GM19455 (cell line): Measurements from ENCODE around the gene VSTM4.

ENCODE experiments used
- ATAC-seq: cut with Tn5 transposase; IDR thresholded peaks from one replicate; pipeline ENCODE4 v1.9.1; 2021; ENCODE audit not compliant: unreplicated experiment

VSTM4 gene

DNA sequence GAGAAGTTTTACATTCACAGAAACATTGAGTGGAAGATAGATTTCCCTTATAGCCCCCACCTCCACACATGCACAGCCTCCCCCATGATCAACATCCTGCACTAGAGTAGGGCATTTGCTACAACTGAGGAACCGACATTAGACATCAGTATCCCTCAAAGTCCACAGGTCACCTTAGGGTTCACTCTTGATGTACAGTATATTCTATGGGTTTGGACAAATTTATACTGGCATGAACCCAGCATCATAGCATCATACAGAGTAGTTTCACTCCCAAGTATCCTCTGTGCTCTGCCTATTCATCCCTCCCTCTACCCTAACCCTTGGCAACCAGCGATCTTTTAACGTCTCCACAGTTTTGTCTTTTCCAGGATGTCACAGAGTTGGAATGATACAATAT is 64.4 kb downstream of the VSTM4 start:
- no peak for ATAC-seq

DNA sequence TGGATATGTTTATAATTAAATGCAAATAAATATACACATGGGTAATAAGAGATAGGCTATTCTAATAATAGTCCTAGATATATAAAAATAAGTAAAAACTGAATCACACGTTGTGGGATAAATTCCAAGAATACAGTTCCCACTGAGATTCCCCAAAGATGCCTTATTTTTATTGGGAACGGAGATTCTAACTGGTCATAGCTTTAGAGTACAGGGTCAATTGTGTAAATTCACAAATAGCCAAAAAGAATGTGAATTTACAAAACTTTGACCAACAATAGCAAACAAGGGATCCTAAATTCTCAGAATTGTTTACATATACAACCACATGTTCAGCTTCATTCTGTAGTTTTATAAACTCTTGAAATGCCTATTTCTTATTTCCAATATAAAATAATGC is 65.0 kb downstream of the VSTM4 start:
- no peak for ATAC-seq

DNA sequence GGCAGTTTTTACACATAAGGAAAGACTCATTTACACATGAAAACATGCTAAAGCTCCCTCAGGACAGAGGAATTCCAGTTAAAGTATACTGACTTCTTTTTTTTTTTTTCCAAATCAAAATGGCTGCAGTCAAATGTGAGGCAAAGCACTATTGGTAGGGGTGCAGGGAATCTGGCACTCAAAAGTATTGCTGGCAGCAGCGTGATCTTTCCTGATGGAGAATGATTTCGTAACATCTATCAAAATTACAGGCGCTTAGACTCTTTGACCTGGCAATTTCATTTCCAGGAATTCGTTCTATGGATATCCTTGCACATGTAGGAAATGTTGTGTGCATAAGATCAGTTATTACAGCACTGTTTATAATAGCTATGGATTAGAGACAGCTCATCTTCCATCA is 65.7 kb downstream of the VSTM4 start:
- no peak for ATAC-seq

DNA sequence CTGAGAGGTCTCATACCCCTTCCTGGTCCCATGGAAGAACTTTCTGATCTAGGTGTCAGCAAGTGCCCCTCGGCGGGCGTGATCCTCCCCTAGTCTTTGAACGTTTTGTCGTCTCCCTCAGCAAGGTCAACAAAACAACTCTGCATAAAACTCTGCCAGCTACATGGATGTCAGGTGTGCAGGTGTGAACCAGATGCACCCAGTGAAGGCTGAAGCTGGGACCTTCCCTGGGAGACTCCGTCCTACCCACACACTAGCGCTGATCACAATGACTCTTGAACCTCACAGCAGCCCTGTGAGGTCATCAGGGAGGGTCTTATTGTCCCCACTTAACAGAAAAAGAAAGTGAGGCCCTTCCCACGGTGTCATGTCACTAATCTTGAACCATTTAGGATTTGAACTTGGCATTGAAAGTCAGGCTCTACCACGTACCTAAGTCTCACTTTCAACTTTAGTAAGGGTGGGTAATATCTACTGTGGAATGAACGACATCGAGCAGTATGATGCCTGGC is 68.1 kb downstream of the VSTM4 start:
- ATAC-seq, result no peak

DNA sequence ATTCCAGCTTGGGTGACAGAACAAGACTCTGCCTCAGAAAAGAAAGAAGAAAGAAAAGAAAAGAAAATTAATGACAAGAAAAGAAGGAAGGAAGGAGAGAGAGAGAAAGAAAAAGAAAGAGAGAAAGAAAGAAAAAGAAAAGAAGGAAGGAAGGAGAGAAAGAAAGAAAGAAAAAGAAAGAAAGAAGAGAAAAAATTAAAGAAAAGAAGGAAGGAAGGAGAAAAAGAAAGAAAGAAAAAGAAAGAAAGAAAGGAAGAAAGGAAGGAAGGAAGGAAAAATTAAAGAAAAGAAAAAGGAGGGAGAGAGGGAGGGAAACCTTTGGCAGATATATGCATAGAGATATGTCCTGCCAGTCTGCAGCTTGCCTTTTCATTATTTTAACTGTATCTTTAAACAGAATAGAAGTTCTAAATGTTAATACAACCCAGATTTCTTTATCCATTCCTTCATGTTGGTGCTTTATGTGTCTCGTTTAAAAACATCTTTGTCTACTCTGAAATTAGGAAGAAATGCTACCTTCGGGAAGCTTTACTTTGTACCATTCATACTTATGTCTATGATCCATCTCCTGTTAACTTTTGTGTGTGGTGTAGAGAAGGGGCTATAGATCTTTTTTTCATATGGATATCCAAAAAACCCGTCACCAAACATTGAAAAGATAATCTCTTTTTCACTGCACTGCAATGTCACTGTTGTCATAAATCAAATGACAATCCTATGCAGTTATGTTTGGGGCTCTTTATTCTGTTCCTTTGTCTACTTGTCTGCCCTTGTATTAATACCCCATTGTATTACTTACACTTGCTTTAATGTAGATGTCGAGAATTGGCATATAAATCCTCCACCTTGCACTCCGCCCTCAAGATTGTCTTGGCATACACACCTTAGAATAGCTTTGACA is 70.8 kb downstream of the VSTM4 start:
- ATAC-seq, result no peak

DNA sequence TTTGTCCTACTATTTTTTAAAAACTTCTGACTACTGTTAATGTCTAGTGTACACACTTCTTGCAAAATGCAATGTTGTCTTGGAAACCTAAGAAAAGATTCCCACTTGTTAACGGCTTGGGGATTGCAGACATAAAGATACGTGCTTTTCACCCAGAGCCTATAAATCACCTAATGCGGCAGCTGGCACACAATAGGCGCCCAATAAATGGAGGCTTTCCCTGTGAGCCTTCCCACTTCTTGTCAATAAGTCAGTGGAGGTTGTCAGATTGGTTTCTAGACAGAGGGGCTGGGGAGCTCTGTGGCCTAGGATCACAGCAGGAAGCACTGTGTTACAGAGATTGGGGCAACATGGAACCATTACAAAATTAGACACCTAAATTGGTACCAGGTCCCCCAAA is 74.7 kb downstream of the VSTM4 start:
- ATAC-seq, result no peak

DNA sequence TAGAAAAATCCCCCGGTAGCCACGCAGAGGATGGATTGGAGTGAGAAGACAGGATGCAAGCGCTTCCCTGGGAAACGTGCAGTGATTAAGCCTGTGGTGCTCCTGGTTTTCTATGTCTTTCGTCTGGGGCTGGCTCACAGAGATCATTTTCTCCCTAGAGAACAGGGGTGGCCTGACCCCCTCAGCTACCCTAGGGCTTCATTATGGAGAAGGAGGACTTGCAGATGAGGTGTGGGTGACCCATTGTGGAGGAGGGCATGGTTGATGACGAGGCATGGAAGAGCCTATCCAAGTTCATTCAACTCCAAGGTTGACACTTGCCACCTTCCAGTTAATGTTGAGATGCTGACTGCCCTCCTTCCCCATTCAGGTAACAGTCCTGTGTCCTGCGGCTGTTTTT is 75.9 kb downstream of the VSTM4 start:
- no peak for ATAC-seq

DNA sequence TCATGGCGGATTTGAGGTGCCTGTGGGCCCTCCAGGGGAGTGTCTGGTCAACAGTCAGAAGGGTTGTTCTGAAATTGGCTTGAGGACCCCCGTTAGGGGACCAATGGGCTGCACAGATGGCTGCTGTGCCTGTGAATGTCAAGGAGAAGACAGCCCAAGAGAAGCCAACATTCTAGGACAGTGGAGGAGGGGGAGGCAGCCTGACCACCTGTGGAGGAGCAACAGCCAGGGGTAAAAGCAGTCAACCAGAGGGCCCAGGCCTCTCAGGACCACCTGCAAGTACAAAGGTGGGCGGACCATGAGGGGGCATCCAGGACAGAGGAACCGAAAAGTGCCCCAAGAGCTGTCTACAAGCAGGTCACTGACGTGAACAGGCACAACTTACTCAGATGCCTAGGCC is 76.6 kb downstream of the VSTM4 start:
- ATAC-seq, result no peak

DNA sequence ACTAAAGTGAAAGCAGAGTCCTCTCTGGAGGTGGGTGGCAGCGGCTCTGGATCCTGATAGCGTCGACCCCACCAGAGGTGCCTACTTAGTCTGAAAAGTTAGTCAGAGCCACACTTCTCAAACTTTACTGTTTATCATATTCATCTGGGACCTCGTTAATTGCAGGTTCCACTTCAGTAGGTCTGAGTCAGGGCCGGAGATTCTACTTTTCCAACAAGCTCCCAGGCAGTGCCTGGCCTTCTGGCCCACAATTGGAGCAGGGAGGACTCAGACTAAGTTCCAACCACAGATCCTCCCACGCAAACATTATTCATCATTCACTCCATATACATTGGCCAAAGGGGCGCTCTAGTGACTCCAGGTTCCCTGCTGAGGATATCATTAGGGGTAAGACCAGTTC is 78.1 kb downstream of the VSTM4 start:
- no peak for ATAC-seq

DNA sequence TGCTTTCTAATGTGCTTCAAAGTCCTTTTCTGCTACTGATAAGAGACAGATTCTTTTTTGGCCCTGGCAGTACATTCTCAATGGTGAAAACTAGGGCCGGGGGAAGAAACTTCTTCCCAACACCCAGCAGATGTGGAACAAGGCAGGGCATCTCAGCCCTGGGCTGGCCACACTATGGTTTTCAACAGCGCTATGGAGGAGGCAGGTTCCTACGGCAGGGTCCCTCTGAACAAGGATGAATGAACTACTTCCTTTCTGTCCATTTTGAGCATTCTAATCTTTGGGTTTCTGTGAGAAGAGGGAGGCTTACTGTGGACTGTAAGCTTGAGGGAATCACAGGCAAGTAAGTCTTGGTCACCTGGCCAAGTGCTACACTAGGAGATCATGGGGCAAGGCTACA is 78.7 kb downstream of the VSTM4 start:
- ATAC-seq, result no peak

DNA sequence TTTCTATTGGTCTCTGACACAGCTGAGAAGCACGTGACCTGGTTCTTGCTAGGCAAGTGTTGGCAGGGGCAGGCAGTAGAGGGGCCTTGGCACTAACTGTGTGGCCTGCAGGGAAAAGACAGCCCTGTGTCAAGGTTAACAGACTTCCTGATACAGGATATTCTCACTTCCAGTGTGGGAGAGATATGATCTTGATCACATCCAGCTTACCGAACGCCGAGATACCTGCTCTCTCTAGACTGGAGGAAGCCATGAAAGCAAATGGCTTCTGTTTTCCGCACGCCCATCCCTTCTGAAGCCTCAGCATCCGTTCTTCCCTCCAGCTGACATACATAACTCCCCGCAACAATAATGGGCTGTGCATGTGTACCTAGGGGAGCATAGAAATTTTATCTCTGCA is 79.4 kb downstream of the VSTM4 start:
- ATAC-seq, result no peak

DNA sequence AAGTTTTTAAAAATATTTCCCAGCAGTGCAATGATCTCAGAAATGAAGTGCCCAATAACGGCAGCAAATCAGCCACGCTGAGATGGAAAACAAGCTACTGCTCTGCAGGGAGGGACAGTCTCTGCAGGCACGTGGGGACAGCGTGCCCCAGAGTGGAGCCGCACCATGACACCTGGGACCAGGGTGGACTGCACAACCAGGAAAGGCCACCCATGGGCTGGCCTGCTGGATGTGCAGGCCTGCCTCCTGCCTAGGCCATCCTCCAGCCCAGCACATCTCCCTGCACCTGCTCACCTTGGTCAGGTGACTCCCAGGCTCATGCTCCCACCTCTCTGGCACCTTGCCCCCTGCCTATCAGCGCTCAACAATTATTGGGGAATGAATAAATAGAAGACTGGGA is 80.4 kb downstream of the VSTM4 start:
- ATAC-seq, result no peak

DNA sequence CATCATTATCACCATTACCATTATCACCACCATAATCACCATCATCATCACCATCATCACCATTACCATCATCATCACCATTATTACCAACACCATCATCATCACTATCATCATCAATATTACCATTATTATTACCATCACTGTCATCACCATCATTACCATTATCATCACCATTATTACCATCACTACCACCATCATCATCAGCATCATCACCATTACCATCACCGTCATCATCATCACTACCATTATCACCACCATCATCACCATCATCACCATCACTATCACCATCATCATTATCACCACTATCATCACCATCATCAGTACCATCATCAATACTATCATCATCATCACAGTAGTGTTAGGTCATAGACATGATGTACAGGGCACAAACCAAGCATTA is 81.4 kb downstream of the VSTM4 start:
- no peak for ATAC-seq

DNA sequence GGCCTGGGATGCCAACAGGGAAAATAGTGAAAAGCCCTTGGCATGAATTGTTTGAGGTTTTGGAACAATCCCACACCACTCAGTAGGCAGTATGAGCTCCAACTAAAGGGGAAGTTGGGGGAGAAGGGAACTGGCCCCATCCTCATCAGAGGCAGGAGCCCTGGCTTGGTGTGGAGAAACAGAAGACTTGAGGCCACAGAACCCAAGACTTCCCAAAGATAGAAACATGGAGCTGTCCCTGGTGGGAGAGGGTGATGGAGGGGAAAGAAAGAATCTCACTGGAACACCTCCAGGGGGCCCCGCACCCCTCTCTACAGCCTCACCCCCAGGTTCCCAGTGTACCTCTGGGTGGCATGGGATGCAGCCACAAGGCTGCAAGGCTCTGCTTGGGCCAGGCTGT is 85.7 kb downstream of the VSTM4 start:
- no peak for ATAC-seq

DNA sequence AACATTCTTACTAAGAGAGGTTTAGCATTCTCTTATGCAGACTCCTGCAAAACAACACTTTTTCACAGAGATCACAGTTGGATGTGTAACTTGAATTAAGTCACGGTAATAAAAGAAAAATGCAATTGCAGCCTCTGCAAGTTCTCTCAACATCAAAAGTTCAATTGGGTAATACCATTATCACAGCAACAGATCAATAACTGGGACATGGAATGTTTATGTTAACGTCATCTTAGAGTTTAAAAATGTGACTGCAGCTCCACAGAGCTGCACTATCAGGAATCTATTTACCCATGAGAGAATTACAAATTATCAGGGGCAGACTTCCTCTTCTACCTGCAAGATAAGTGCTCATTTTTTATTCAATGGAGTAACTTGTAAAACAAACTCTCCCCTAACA is 86.7 kb downstream of the VSTM4 start:
- no peak for ATAC-seq

DNA sequence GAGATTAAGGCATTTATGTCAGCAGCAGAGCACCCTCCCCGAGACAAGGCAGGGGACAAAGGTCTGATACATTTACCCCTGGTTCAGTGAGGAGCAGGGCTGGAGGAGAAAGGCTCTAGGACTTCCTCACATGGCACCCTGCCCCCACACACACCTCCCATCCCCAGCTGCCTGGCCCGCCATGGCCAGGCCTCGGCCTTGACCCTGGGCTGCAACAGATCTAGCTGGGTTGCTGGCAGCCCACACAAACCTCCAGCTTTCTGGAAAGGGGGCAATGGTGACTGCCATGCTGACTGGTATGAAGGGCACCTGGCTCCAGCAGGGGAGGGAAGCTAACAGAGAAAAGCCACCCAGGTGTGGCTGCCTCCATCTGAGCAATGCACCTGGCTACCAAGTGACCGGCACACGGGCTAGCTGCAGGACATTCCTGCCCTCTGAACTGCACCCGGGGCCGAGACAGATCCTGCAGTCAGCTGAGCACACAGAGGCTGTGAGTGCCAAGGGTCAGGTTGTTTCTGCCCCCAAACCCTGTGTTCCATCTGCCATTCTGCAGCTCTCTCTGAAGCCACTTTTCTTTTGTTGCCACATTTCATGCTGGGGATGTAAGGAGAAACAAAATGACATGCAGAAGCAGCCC is 89.9 kb downstream of the VSTM4 start:
- no peak for ATAC-seq

DNA sequence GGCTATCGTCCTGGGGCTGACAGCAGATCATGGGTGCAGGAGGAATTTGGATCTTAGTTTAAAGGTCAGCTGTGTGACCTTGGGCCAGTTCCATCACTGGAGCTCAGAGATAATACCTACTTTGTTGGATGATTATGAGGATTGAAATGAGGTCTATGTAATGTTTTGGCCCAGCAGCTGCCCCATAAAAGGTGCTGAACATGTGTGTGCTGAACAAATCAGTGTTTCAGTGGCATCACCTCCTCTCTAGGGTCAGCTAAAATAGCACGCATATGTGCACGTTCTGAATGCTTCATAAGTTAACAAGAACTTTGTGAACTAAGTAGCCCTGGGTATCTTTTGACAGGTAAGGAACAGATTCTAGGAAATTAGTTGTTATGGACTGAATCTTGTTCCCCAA is 90.8 kb downstream of the VSTM4 start:
- no peak for ATAC-seq

DNA sequence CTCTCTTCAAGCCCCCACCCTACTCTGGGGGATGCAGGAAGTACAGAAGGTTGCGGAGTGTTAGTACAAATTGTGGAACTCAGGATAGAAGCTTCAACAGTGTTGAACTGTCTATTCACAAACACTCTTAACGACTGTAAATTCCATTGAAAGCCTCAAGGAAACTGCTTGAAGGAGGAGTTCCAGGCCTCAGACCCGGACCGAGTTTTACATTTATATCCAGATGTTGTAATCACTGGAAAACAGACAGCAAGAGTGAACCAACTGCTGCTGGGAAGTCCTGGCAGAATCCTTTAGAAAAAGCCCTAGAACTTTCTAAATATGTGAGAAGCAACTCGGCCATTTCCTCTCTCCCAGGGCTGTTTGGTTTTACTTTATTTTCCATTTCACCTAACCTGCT is 91.6 kb downstream of the VSTM4 start:
- no peak for ATAC-seq

DNA sequence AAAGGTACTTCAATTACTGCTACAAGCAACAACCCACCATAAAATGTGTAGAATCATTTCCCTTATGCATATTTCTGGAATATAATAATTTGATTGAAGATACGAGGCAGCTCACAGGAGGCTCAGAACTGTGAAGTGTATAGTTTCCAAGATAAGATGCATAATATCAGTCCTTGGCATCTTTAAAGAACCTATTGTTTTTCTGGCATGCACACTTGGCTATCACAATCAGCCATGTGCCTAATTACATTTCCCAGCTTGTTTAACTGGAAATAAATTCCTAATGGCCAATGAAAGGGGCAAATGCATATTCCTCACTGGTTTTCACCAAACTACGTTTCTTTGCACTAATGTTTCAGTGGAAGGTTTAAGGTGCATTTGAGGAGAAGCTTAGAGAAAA is 92.3 kb downstream of the VSTM4 start:
- no peak for ATAC-seq

DNA sequence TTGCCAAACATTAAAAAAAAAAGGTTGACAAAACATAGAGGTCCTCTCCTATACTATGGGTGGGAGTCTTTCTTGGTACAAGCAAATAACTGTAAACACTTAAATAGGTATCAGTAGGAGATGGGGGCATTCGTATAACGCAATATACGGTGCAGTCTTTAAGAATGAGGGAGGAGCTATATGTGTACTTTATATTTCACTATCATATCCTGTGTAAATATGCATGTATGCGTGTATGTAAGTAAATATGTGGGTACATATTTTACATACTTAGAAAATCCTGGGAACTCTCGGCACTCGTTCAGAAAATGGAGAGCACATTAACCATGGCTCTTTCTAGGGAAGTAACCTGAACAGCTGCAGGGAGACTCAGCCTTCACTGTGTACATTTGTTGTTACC is 93.6 kb downstream of the VSTM4 start:
- no peak for ATAC-seq

DNA sequence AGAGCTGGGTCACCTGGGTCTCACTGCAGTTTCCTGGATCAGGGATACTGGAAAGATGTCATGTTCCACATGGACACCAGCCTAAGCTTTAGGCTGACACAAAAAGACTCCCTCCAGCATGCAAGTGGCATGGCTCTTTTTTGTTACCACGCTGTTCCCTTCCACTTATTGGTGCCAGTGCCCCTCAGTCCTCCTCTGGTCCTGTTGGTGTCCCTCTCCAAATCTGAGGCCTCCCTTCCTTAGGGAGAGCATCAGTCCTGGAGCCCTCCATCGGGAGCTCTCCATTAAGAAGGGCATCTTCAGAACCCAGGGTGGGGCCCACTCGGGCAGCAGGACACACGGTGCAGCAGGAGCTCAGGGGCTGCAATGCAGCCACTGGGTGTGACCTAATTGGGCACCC is 99.6 kb downstream of the VSTM4 start:
- no peak for ATAC-seq

DNA sequence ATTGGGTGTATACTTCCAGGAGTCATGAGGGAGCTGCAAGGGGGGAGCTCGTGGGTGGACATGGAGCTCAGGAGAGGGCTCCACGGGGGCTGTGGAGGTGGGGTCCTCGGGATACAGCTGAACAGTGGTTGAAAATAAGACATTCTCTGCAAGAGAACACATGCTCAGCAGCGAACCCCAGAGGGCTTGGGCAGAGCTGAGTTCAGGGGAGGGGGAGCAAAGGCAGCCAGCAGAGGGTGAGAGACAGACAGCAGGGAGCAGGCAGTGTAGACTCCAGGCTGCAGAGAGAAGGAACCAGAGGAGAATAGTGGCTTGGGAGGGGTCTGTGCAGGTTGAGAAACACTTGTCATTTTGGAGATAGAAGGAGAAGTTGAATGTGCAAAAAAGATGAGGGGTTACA is 102.7 kb downstream of the VSTM4 start:
- no peak for ATAC-seq

DNA sequence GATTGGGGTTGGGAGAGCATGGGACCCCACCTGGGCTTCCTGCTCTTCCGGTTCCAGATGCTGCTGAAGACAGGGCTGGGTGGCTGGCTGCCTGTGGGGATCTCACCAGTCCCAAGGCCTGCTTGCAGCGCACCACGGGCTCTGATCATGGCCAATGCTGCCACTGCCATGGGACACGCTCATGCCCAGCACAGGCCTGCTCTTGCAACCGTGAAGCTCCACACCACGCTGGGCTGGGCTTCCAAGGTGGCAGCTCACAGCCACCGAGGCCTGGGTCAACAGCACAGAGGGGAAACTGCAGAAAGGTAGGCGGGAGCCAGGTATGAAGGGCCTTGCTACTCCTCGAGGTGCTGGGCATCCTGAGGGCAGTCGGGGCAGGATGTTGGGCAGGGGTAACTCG is 103.6 kb downstream of the VSTM4 start:
- ATAC-seq, result no peak
